Parathyroid adenoma (tissue), 2 donors: ENCODE measurements around the gene FALEC.

Source experiments
- H2AFZ ChIP-seq: fragments of 300-600 bp; sonication (generic); one replicate; pipeline ENCODE4 v1.7.0; 2017; ENCODE audit warnings: antibody characterized with exemption, mild to moderate bottlenecking
- H3K27ac ChIP-seq: fragments of 300-600 bp; sonication (generic); one replicate; pipeline ENCODE4 v1.7.0; 2017
- H3K27me3 ChIP-seq: fragments of 300-600 bp; sonication (generic); one replicate; pipeline ENCODE4 v1.7.0; 2017; ENCODE audit warnings: low read length; ENCODE audit not compliant: control insufficient read depth, insufficient read depth
- H3K36me3 ChIP-seq: fragments of 300-600 bp; sonication (generic); one replicate; pipeline ENCODE4 v1.7.0; 2017; ENCODE audit warnings: low read length; ENCODE audit not compliant: control insufficient read depth, insufficient read depth
- H3K4me1 ChIP-seq: fragments of 300-600 bp; sonication (generic); one replicate; pipeline ENCODE4 v1.7.0; 2017; ENCODE audit warnings: control low read depth
- H3K4me2 ChIP-seq: fragments of 300-600 bp; sonication (generic); one replicate; pipeline ENCODE4 v1.7.0; 2017; ENCODE audit warnings: low read length
- H3K4me3 ChIP-seq: fragments of 300-600 bp; sonication (generic); one replicate; pipeline ENCODE4 v1.7.0; 2017; ENCODE audit warnings: low read depth, low read length
- H3K79me2 ChIP-seq: fragments of 300-600 bp; sonication (generic); one replicate; pipeline ENCODE4 v1.7.0; 2017; ENCODE audit warnings: control low read depth
- H3K9ac ChIP-seq: fragments of 300-600 bp; sonication (generic); one replicate; pipeline ENCODE4 v1.7.0; 2017; ENCODE audit warnings: mild to moderate bottlenecking
- H3K9me3 ChIP-seq: fragments of 300-600 bp; sonication (generic); one replicate; pipeline ENCODE4 v1.7.0; 2017; ENCODE audit warnings: low read length; ENCODE audit not compliant: control insufficient read depth
- TF ChIP-seq, protein P1 (sequence below): fragments of 300-600 bp; sonication (generic); IDR thresholded peaks from one replicate; pipeline ENCODE4 v1.7.0; 2017; ENCODE audit warnings: antibody characterized with exemption, mild to moderate bottlenecking
- donor health status: primary hyperparathyroidism.

The FALEC gene

DNA sequence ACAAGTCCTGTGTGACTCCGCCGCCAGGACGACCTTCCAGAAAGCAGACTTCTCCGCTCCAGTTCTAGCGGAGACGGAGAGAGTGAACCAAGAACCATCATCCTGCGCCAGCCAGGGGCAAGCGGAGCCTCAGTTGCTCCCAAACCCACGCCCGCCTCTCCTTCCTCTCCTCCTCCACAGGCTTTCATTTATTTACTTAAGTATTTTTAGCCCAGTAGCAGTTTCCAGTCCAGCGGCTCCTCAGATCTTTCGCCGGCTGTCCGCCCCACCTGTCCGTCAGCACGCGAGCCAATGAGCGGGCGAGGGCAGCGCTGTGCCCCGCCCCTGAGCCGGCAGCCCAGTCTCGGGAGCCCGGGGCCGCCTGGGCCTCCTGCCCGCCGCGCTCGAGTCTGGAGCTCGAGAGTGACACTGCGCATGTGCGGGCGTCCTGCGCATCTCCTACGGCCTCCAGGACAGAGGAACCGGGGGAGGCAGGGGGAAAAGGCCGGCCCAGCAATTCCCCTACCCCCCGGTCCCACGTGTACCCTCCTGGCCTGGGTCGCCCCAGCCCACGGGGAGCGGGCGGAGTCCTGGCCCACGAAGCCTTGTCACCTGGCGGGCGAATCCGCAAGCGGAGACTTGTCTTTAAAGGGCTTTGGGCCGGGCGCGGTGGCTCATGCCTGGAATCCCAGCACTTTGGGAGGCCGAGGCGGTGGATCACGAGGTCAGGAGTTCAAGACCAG is at the start of gene FALEC:
TSS of gene FALEC (plus strand) at position 425 of the 722 bp plus-strand sequence.
- Histone ChIP-seq H3K36me3 (no peaks in the 10 kb centered on the region), H3K79me2 (no peaks in the 10 kb centered on the region), H3K4me3 (peak within 1 kb of the TSS; percentile 80), H3K4me2 (peak within 1 kb of the TSS; percentile 86), H3K9me3 (no peaks in the 10 kb centered on the region), H2AFZ (peak within 1 kb of the TSS; percentile 93), H3K27ac (peak within 1 kb of the TSS; percentile 39), H3K9ac (no peak within 1 kb of the TSS), H3K27me3 (no peaks in the 10 kb centered on the region), H3K4me1 (no peaks in the 10 kb centered on the region)
- TF ChIP-seq, protein P1, sequence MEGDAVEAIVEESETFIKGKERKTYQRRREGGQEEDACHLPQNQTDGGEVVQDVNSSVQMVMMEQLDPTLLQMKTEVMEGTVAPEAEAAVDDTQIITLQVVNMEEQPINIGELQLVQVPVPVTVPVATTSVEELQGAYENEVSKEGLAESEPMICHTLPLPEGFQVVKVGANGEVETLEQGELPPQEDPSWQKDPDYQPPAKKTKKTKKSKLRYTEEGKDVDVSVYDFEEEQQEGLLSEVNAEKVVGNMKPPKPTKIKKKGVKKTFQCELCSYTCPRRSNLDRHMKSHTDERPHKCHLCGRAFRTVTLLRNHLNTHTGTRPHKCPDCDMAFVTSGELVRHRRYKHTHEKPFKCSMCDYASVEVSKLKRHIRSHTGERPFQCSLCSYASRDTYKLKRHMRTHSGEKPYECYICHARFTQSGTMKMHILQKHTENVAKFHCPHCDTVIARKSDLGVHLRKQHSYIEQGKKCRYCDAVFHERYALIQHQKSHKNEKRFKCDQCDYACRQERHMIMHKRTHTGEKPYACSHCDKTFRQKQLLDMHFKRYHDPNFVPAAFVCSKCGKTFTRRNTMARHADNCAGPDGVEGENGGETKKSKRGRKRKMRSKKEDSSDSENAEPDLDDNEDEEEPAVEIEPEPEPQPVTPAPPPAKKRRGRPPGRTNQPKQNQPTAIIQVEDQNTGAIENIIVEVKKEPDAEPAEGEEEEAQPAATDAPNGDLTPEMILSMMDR: no peak

DNA sequence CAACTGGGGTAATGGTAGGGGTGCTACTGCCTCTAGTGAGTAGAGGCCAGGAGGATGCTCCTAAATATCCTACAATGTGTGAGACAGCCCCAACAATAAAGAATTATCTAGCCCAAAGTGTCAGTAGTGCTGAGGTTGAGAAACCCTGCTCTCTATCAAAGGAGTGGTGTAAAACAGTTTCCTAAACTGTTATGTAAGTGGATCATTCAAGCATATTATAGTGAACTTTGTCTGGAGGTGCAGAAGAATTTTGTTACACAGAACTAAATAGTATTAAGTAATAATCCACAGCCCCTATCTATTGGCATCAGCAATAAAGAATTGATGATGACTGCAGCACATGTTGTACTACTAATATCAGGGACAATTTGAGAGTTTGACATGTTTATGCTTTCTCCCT is 48.6 kb upstream of the FALEC start:
- H3K4me3 ChIP-seq: no peak overlapping the region
- TF ChIP-seq, protein P1: no peak
- no peaks in the 10 kb centered on the region for H3K36me3 ChIP-seq
- no peaks in the 10 kb centered on the region for H3K79me2 ChIP-seq
- H3K9ac ChIP-seq: no peak overlapping the region
- no peaks in the 10 kb centered on the region for H3K9me3 ChIP-seq
- H3K27ac ChIP-seq: no peak overlapping the region
- no peak overlapping the region for H3K4me2 ChIP-seq
- no peaks in the 10 kb centered on the region for H3K4me1 ChIP-seq
- H2AFZ ChIP-seq: no peak overlapping the region
- no peaks in the 10 kb centered on the region for H3K27me3 ChIP-seq

GRCh38 chr1:150469291-150469690 is 46.3 kb upstream of the FALEC start:
- H3K27me3 ChIP-seq: no peaks in the 10 kb centered on the region
- TF ChIP-seq, protein P1: no peak
- H3K79me2 ChIP-seq: no peaks in the 10 kb centered on the region
- H3K4me1 ChIP-seq: no peaks in the 10 kb centered on the region
- H3K4me3 ChIP-seq: no peak overlapping the region
- no peak overlapping the region for H3K27ac ChIP-seq
- H3K9ac ChIP-seq: no peak overlapping the region
- H3K36me3 ChIP-seq: no peaks in the 10 kb centered on the region
- H2AFZ ChIP-seq: no peak overlapping the region
- H3K4me2 ChIP-seq: no peak overlapping the region
- H3K9me3 ChIP-seq: no peaks in the 10 kb centered on the region

DNA sequence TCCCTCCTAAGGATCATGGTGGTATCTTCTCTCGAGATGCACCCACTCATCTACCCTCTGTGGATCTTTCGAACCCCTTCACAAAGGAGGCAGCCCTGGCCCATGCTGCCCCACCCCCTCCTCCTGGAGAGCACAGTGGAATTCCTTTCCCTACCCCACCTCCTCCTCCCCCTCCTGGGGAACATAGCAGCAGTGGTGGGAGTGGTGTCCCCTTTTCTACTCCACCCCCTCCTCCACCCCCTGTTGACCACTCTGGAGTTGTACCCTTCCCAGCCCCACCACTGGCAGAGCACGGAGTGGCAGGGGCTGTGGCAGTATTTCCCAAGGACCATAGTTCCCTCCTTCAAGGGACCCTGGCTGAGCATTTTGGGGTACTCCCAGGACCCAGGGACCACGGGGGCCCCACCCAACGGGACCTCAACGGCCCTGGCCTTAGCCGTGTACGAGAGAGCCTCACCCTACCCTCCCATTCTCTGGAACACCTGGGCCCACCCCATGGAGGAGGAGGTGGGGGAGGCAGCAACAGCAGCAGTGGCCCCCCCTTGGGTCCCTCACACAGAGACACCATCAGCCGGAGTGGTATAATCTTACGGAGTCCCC is 42.9 kb upstream of the FALEC start:
- no peaks in the 10 kb centered on the region for H3K27me3 ChIP-seq
- no peak overlapping the region for H3K4me3 ChIP-seq
- no peak overlapping the region for H3K27ac ChIP-seq
- H3K9me3 ChIP-seq: no peaks in the 10 kb centered on the region
- TF ChIP-seq, protein P1: no peak
- H3K9ac ChIP-seq: no peak overlapping the region
- no peak overlapping the region for H2AFZ ChIP-seq
- no peaks in the 10 kb centered on the region for H3K4me1 ChIP-seq
- H3K4me2 ChIP-seq: no peak overlapping the region
- H3K79me2 ChIP-seq: no peaks in the 10 kb centered on the region
- no peaks in the 10 kb centered on the region for H3K36me3 ChIP-seq
